GM10847 (cell line): ENCODE data around the gene ZNF709.
A peak's percentile ranks its signal among the peaks of the same experiment; 100 is the strongest.

Experiments used
- POLR2A ChIP-seq: IDR thresholded peaks from 2 replicates; pipeline ENCODE4 v1.6.1; 2011; ENCODE audit not compliant: insufficient read length; ENCODE audit errors: extremely low read depth

Gene ZNF709

DNA sequence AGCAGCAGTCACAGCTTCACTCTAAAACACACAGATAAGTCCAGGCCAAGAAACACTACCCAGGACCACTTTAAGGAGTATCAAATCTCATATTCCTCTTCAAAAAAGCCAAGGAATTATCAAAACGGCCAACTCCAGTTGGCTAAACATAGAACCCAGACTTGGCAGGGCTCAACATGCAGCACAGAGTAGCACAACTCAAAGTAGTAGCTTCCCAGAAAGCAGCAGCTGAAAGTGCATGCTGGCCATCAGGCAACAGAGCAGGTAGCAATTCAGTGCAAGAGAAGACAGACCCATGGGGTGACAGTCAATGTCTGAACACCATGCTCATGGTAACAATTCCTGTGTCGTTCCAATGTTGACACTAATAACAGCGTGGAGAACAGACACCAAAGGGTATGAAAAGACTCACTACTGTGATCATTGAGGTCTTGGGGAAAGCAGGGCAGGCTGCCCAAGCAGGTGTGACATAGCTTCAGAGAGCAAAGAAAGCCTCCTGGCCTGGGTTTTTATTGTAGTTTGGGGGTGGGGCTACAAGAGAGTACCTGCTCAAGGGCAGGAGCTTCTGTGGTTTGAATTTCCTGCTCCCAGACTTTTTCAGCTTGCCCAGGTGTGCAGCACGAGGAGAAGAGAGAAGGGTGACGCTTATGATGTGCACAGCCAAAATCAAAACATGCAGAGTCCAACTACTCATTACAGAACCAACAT lies 6.2 kb downstream of the ZNF709 start:
- no peak for TF ChIP-seq POLR2A

DNA sequence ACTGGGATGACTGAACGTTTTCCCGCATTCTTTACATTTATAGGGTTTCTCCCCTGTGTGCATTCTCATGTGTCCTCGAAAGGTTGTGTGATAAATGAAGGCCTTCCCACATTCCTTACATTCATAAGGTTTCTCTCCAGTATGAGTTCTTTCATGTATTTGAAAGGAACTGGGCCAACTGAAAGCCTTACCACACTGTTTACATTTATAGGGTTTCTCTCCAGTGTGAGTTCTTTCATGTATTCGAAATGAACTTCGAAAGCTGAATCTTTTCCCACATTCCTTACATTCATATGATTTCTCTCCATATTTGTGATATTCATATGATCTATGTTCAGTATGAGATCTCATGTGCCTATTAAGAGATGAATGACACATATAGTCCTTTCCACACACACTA lies 19.4 kb downstream of the ZNF709 start:
- no peak for TF ChIP-seq POLR2A

DNA sequence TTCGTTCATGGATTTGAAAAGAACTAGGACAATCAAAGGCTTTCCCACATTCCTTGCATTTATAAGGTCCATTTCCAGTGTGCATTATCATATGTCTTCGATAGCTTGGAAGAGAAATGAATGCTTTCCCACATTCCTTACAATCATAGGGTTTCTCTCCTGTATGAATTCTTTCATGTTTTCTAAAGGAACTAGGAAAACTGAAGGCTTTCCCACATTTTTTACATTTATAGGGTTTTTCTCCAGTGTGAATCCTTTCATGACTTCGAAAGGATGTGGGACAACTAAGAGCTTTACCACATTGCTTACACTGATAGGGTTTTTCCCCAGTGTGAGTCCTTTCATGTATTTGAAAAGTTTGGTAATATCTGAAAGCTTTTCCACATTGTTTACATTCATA lies 19.8 kb downstream of the ZNF709 start:
- no peak for TF ChIP-seq POLR2A

DNA sequence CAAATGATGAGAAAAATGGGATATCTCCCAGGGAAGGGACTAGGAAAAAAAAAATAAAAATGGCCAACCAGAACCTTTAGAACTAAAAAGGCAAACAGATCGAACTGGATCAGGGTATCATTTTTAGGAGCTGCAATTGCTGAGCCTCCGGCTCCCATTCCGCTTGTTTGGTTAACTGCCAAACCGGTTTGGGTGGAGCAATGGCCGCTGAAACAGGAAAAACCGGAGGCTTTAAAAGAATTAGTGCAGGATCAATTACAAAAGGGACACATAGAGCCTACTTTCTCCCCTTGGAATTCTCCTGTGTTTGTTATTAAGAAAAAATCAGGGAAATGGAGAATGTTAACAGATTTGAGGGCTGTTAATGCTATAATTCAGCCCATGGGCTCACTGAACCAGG lies 31.1 kb downstream of the ZNF709 start:
- no peak for TF ChIP-seq POLR2A

DNA sequence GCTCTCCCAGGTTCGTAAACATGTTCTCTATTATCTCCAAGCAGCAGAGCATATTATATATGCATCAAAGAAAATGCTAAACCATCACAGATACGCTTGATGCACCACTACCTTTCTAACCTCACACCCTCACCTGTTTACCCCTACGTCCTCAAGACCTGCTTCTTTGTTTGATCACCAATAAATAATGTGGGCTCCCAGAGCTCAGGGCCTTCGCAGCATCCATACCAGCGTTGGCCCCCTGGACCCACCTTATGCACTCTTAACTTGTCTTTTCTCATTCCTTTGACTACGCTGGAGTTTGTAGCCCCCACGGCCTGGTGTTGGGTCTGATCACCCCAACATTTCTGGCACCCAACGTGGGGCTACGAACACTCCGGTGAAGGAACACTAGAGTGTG lies 33.8 kb downstream of the ZNF709 start:
- no peak for TF ChIP-seq POLR2A

DNA sequence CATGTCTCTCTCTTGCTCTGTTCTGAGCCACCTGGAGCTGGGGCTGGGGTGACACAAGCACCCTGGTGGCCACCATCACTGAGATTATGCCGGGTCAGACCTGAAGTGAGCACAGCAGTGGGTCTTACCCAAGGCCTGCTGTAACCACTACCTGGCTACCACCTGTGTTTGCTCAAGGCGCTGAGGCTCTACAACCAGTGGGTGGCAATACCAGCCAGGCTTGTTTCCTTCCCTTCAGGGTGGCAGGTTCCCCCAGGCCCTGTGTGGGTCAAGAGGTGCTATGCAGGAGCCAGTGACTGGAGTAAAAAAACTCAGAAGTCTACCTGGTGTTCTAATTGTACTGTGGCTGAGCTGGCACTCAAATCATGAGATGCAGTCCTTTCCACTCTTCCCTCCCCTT lies 35.8 kb downstream of the ZNF709 start:
- no peak for TF ChIP-seq POLR2A

DNA sequence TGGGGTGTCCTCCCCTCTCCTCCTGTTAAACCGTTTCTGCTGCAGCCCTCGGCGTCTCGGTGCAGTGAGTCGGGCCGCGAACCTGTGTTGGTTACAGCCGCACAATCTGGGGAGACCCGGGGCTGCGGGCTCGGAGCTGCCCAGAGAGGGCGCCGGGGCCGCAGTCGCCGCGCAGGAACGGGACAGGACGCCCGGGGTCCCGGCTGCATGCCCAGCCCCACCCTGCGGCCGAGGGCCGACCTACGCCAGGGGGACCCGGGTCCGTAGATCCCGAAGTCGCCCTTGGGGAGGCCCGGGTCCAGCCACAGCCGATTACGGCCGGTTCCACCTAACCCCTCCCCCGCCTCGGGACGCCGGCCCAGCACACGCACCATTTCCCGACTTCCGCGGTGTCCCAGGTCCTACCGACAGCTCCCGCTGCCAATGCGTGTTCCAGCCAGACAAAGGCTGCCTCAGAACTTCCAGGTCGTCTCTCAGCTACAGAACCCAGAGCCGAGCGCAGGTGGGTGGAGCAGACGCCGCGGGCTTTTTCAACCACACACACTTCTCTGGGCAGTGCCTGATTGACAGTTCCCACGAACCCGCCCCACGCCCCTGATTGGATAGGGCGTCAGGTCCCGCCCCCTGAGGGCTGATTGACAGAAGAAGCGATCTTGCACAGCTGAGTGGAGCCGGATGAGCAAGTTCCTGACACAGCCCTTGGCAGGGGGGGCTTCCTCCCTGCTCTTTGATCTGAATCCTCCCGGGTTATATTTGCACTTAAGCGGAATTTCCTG lies 43.9 kb downstream of the ZNF709 start, which contains the start of gene ZNF443:
Gene ZNF443, minus strand, starts transcription at position 481 of the 776 bp plus-strand sequence. Its CDS starts 107 bp downstream, at position 374.
- peak; percentile 34 for TF ChIP-seq POLR2A

DNA sequence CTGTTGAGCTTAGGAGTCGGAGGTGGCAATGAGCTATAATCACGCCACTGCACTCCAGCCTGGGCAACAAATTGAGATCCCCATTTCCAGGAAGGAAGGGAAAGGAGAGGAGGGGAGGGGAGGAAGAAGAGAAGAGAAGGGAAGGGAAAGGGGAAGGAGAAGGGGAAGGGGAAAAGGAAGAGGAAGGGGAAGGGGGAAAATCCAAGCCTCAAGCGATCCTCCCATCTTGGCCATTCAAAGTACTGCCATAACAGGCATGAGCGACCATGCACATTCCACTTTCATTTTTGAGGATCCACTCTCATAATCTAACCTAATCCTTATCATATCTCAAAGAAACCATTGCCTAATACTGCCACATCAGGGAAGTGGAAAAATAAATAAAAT lies 58.7 kb downstream of the ZNF709 start:
- no peak for TF ChIP-seq POLR2A

DNA sequence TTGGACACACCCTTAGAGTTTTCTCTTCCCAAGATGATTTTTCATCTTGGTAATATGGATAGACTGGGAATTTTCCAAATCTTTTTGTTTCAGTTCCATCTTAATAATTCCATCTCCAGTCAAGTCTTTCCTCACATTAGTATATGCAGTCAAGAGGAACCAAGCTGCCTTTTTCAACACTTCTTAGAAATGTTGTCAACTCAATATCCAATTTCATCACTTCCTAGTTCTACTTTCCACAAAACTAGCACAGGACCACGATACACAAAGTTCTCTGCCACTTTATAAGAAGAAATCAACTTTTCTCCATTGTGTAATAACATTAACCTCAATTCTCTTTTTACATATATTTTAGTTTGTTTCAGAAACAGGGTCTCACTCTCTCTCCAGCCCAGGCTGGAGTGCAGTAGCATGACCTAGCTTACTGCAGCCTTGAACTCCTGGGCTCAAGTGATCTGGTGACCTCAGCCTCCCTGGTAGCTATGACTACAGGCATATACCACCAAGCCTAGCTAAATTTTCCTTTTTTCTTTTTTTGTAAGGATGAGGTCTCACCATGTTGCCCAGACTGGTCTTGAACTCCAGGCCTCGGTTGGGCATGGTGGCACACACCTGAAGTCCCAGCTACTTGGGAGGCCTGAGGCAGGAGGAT lies 59.3 kb downstream of the ZNF709 start:
- TF ChIP-seq POLR2A, result no peak

DNA sequence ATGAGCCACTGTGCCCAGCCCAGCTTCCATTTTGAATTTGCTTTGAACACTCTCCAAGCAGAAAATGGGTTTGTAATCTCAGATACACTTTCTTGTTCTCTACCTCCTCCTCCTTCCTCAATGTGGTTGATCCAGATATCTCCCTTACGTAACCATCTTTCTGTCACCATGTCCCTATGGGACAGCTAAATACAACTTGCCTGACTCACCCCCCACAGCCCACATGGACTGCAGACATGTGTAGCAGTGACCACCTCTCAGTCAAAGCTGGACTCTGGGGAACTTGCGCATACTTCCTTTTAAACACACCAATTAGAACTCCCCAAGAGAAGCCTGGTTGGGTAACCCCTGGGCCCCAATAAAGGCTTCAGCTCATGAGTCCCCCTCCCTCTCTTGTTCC lies 72.7 kb downstream of the ZNF709 start:
- TF ChIP-seq POLR2A, result no peak
